Measurements from ENCODE around the gene ALPL. TPM values are rescaled to one million over a fixed set of nuclear protein-coding genes. Genes with fewer than 3 reads are reported as not detected.

ALPL gene
- total and polyA plus RNA-seq, 7 donors: 0.73 to 2.0 (median 1.3) TPM

GRCh38 chr1:21626921-21627339 lies 117.7 kb downstream of the ALPL start:
- intact Hi-C loops (cut with DNase I): no loop called here
- Histone ChIP-seq H3K36me3 (ENCODE audit: insufficient read depth in 1 of 2, low read depth in 1 of 2) (no peaks in the 10 kb centered on the region), H3K27me3 (ENCODE audit: insufficient read depth in 3 of 3, low read length in 2 of 3) (peaks cover 0 to 44% (median 12%) of the 10 kb centered on the region in 3 donors), H3K4me3 (no peak overlapping the region), H3K4me1 (no peaks in the 10 kb centered on the region), H3K27ac (no peak overlapping the region), H3K9me3 (no peaks in the 10 kb centered on the region)
- ATAC-seq (no peak), DNase-seq (no peak)
- WGBS, 3 donors: 83 to 89% (median 89%) methylated on average over 11 of the region's 11 CpGs
- TF ChIP-seq, protein P1, sequence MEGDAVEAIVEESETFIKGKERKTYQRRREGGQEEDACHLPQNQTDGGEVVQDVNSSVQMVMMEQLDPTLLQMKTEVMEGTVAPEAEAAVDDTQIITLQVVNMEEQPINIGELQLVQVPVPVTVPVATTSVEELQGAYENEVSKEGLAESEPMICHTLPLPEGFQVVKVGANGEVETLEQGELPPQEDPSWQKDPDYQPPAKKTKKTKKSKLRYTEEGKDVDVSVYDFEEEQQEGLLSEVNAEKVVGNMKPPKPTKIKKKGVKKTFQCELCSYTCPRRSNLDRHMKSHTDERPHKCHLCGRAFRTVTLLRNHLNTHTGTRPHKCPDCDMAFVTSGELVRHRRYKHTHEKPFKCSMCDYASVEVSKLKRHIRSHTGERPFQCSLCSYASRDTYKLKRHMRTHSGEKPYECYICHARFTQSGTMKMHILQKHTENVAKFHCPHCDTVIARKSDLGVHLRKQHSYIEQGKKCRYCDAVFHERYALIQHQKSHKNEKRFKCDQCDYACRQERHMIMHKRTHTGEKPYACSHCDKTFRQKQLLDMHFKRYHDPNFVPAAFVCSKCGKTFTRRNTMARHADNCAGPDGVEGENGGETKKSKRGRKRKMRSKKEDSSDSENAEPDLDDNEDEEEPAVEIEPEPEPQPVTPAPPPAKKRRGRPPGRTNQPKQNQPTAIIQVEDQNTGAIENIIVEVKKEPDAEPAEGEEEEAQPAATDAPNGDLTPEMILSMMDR (IDR thresholded peaks at IDR 0.05): no peak

Other genes starting within 250 kb of the ALPL start
- 10 to 100 TPM; 12.3 to 24.9 (median 19.0) TPM for gene ECE1, start 219.0 kb upstream of the ALPL start, total RNA-seq
- gene ECE1, start 219.0 kb upstream of the ALPL start, polyA plus RNA-seq: 10 to 100 TPM; 12.2 to 14.6 (median 13.2) TPM
- 1 to 10 TPM in 2 of 4 donors, under 1 TPM in 2; 0.79 to 1.9 (median 1.3) TPM for gene NBPF3, start 69.3 kb upstream of the ALPL start, total RNA-seq
- under 1 TPM; 0.10 to 0.96 (median 0.63) TPM for gene NBPF3, start 69.3 kb upstream of the ALPL start, polyA plus RNA-seq
- gene RAP1GAP, start 159.9 kb downstream of the ALPL start, total RNA-seq: under 1 TPM in 3 of 4 donors, not detected in 1; 0.21 to 0.57 (median 0.32) TPM
- under 1 TPM in 2 of 3 donors, not detected in 1; 0.04 TPM for gene RAP1GAP, start 159.9 kb downstream of the ALPL start, polyA plus RNA-seq